Glomerular visceral epithelial cell (primary cell): Measurements from ENCODE around the gene OR4M1.
"Not testable (repeated sequence)": the region's sequence is repeated elsewhere in the genome, so short reads cannot be mapped to it uniquely, and the experiment has no call there.

Experiments used
- DNase-seq: peaks from one replicate; pipeline ENCODE4 v3.0.0-alpha.2; 2016; ENCODE audit errors: extremely low spot score

OR4M1 gene, protein sequence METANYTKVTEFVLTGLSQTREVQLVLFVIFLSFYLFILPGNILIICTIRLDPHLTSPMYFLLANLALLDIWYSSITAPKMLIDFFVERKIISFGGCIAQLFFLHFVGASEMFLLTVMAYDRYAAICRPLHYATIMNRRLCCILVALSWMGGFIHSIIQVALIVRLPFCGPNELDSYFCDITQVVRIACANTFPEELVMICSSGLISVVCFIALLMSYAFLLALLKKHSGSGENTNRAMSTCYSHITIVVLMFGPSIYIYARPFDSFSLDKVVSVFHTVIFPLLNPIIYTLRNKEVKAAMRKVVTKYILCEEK

GRCh38 chr14:19773204-19773603, at the start of gene OR4M1:
OR4M1 (plus strand) TSS chr14:19773504; CDS start chr14:19780323, 6,819 bp downstream.
- not testable (repeated sequence) for DNase-seq

DNA sequence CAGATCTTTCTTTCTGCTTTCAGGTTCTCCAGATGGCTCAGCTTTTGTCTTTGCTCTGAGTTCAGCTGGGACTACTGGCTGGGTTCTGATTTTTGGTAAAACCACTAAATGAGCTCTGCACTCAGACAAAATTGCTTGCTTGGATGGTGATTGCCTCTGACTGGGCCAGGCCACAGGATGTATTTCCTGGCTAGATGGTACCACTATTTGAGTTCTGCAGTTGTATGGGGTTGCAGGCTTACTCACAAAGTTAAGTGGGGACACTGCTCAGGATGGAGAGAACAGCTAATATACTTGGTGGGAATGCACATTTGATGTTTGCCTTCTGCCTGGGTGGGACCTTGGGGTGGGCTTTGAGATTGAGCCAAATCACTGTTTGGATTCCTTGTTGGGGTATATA, 43.9 kb upstream of the OR4M1 start:
- DNase-seq: no peak

DNA sequence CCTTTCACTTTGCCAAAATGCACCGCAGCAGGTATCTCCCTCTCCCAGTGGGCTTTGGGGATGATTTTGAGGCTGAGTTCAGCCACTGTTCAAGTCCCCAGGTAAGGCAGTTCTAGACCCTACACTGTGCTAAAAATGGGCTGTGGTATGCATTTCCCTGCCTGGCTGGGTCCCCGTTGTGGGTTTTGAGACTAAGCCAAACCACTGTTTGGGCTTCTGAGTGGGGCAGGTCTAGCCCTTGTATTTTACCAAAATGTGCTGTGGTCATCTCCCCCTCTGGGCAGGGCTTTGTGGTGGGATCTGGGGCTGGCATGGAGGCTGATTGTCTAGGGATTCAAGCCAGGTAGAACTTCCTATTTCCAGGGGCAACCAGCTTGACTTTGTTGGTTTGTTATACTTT, 43.5 kb upstream of the OR4M1 start:
- no peak for DNase-seq

DNA sequence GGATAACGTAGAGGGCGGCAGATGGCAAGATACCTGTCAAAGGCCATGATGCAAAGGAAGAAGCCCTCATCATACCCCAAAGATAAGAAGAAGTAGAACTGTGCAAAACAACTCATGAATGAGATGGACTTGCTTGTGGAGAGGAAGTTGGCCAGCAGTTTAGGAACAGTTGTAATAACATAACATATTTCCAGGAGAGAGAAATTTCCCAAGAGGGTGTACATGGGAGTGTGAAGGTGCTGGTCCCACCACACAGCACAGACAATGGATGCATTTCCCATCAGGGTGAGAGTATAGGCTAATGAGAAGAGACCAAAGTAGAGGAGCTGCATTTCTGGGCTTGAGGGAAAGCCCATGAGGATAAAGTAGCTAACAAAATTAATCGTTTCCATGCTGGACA, 39.4 kb upstream of the OR4M1 start:
- not testable (repeated sequence) for DNase-seq

DNA sequence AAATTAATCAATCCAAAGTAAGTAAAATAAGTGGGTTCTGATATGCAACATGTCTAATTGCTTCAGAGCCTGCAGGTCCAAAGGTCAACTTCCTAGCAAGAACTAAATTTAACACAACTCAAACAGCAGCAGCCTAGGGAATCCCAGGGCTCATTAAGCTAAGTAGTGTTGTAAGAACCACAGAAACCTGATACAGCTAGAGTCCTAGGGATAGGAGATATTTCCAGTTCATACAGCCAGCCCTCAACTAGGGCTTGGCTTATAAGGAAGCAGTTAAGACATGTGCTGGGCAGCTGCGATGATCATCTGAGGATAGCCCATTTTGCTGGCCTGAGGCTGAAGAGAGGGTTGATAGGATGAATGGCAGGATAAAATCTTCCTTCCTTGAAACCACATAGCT, 30.0 kb upstream of the OR4M1 start, which contains the start of gene OR4Q3:
Gene OR4Q3, plus strand, starts transcription at position 316 of the 400 bp plus-strand sequence.
- DNase-seq: no peak

GRCh38 chr14:19752316-19752715, 21.0 kb upstream of the OR4M1 start:
- DNase-seq: not testable (repeated sequence)

GRCh38 chr14:19754172-19754571, 19.1 kb upstream of the OR4M1 start:
- no peak for DNase-seq

GRCh38 chr14:19771491-19771890, 1.8 kb upstream of the OR4M1 start:
- DNase-seq: not testable (repeated sequence)

DNA sequence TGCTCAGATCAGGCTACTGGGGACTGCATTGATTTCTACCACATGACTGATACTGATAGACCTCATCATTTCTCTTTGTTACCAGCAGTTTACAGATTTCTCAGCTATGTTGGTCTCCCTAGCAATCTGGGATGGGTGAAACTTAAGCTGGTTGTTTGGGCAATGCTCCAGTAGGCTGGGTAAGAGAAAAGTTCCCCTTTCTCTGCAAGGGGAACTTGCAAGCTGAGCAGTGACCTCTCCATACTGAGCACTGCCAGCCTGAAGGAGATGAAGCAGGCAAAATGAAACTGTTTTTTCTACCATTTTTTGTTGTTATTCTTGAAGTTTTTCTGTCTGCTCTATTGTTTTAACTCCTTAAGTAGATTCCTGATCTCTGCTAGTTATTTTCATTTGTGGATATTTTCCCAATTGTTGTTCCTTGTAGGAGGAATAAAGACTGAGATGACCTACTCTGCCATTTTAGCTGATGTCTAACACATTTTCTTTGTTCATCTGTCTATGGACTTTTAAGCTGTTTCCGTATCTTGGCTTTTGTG, 1.3 kb upstream of the OR4M1 start:
- no peak for DNase-seq

DNA sequence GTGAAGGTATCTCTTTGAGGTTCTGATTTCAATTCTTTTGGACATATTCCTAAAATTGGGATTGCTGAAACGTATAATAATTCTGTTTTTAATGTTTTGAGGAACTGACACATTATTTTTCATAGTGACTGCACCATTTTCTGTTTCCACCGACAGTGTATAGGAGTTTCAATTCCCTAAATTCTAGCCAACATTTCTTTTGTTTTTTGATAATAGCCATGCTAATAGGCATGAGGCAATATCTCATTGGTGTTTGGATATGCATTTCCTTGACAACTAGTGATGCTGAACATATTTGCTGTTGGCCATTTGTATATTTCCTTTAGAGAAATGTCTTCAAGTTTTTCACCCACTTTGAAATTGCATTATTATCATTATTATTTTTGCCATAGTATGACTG, 850 bp upstream of the OR4M1 start:
- DNase-seq: not testable (repeated sequence)

GRCh38 chr14:19775587-19775986, 2.3 kb downstream of the OR4M1 start:
- no peak for DNase-seq

DNA sequence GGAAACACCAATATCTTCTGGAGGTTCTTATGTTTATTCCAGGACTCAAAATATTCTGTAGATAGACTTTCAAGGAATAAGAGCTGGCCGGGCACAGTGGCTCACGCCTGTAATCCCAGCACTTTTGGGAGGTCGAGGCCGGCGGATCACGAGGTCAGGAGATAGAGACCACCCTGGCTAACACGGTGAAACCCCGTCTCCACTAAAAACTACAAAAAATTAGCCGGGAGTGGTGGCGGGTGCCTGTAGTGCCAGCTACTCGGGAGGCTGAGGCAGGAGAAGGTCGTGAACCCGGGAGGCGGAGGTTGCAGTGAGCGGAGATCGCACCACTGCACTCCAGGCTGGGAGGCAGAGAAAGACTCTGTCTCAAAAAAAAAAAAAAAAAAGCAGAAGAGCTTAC, 12.5 kb downstream of the OR4M1 start:
- DNase-seq: not testable (repeated sequence)

DNA sequence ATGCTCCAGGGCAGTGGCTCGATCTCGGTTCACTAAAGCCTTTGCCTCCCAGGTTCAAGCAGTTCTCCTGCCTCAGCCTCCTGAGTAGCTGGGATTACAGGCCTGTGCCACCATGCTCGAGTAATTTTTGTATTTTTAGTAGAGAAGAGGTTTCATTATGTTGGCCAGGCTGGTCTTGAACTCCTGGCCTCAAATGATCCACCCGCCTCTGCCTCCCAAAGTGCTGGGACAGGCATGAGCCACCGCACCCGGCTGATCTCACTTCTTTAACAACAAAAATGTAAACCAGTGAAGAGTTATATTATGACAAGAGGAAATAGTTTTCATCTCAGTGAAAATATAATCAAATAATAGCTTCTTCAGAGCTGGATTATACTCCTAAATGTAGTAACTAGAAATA, 14.0 kb downstream of the OR4M1 start:
- not testable (repeated sequence) for DNase-seq

DNA sequence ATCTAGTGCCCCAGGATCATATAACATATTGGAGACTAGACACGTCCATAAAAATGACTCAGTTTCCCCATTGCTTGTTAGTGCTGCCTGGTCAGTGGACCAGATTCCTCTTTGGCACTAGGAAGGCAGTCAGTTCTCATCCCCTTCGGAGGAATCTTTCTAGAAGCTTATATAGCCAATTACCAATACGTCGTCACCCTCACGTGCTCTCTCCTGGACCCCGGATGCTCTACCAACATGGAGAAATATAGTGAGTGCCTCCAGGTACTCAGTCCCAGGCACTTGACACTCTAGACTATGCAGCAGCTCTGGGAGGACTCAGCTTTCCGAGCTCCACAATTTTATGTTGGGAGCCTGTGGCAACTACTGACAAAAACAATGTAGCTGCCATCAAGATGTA, 14.8 kb downstream of the OR4M1 start:
- DNase-seq: not testable (repeated sequence)

GRCh38 chr14:19796520-19797108, 23.3 kb downstream of the OR4M1 start:
- not testable (repeated sequence) for DNase-seq

DNA sequence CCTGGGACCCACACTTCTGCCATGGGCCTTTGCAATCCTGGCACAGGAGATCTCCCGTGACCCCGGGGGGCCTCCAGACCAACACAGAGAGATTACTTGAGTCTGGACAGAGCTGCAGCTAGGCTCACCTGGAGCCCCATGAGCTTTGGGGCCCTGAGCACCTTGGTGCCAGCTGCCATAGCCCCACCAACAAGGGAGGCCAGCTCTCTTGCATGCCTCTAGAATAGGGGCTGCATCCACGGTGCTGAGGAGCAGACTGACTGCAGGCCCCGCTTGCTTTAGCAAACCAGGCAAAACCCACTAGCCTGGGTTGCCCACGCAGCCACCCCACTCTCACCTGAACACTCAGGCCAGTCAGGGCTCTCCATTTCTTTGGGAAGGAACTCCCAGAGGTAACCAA, 26.6 kb downstream of the OR4M1 start:
- no peak for DNase-seq

DNA sequence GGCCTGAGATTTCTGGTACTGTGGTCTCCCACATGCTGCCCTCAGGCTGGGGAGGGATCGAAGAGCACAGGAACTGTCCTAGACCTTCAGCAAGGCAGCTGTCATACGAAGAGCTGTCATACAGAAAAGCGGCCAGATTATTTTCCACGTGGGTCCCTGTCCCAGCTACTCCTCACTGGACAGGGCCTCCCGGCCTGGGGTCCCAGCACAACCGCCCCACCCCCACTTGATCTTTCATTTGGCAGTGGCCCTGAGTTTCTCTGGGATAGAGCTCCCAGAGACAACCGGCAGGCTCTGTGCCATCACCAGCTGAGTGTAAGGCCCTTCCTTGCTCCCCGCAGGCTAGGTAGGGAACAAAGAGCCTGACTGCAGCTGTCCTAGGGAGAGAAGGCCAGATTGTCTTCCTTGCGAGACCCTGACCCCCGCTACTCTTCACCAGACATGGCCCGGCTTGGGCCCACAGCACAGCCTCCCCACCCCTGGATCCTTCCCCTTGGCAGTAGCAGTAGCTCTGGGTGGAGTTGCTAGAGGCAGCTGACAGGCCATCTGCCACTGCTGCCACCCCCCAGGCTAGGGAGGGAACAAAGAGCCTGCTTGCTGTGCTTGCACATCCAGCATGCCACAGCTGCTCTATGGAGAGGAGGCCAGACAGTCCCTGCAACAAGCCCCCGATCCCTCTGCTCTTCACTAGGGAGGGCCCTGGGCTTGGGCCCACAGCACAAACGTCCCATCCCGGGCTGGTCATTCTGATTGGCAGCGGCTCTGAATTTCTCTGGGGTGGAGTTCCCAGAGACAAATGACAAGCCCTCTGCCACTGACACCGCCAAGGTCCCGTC, 27.2 kb downstream of the OR4M1 start:
- DNase-seq: no peak

DNA sequence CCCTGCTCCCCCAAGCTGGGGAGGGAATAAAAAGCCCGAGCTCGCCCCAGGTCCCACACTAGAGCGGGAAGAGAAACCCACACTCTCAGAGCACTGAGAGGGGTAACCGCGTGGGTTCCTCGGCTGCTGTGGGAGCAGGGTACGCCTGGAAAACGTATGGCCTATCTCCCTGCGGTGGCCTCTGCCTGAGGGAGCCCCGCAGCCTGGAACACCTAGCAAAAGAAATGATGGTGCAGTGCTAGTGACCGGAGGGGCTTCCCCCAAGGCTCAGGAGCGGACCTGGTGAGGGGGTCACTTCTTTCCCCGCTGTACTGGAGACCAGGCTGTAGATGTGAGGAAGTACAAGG, 27.8 kb downstream of the OR4M1 start:
- no peak for DNase-seq

DNA sequence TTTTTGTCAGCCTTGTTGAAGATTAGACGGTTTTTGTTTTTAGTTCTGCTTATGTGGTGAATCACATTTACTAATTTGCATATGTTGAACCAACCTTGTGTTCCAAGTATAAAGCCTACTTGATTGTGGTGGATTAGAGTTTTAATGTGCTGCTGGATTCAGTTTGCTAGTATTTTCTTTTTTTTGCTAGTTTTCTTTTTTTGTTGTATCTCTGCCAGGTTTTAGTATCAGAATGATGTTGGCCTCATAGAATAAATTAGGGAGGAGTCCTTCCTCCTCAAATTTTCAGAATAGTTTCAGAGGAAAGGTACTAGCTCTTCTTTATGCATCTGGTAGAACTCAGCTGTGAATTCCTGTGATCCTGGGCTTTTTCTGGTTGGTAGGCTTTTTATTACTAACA, 30.2 kb downstream of the OR4M1 start, which contains the start of gene OR4N2:
Gene OR4N2, plus strand, starts transcription at position 301 of the 400 bp plus-strand sequence. CDS start 23,679 bp downstream, outside the sequence.
- DNase-seq: not testable (repeated sequence)

- DNase-seq: peak; percentile 2
Observed at GRCh38 chr14:19813171-19813920, 40.0 kb downstream of the OR4M1 start.

GRCh38 chr14:19819879-19820278, 46.6 kb downstream of the OR4M1 start:
- DNase-seq: not testable (repeated sequence)
